Esophagus squamous epithelium (tissue), 5 donors: Measurements from ENCODE around the gene MMP24. TPM values are rescaled to one million over a fixed set of nuclear protein-coding genes. Genes with fewer than 3 reads are reported as not detected.

Experiments used
- DNase-seq: peaks from one replicate; lab custom pipeline; 2025; lab: John Stamatoyannopoulos, UW
- H3K27ac ChIP-seq, 4 donors: fragments of 200-600 bp; sonication (generic); one replicate each; pipeline ENCODE4 v1.5.1; 2016 to 2019; ENCODE audit warnings: mild to moderate bottlenecking in 1 of 4
- H3K27me3 ChIP-seq, 4 donors: fragments of 200-600 bp; sonication (generic); 1 replicate in 3 of 4; 2 replicates in 1 of 4; pipeline versions ENCODE4 v1.5.1 to v1.6.0; 2017 to 2021; ENCODE audit warnings: antibody characterized with exemption in 1 of 4
- H3K36me3 ChIP-seq, 3 donors: fragments of 200-600 bp; sonication (generic); one replicate each; pipeline ENCODE4 v1.5.1; 2016 to 2019
- H3K4me1 ChIP-seq, 3 donors: fragments of 200-600 bp; sonication (generic); one replicate each; pipeline ENCODE4 v1.5.1; 2017 to 2019
- H3K4me3 ChIP-seq, 4 donors: fragments of 200-600 bp; sonication (generic); 1 replicate in 3 of 4; 2 replicates in 1 of 4; pipeline ENCODE4 v1.5.1; 2016 to 2019; ENCODE audit warnings: mild to moderate bottlenecking in 2 of 4, moderate library complexity in 1 of 4
- H3K9me3 ChIP-seq, 3 donors: fragments of 200-600 bp; sonication (generic); one replicate each; pipeline ENCODE4 v1.5.1; 2016 to 2019
- CTCF ChIP-seq, 6 experiments: fragments of 450-650 bp in 4 of 6; fragments of 200-600 bp in 2 of 6; sonication (generic) in 2 of 6; IDR thresholded peaks; one replicate each; pipeline ENCODE4 v1.5.1; 2016 to 2019; ENCODE audit warnings: antibody characterized with exemption in 6 of 6, mild to moderate bottlenecking in 4 of 6, moderate library complexity in 4 of 6
- POLR2A ChIP-seq, 4 donors: fragments of 450-650 bp; IDR thresholded peaks; one replicate each; pipeline ENCODE4 v1.6.1; 2017; ENCODE audit warnings: antibody characterized with exemption in 4 of 4, mild to moderate bottlenecking in 4 of 4, moderate library complexity in 3 of 4
- WGBS, 2 donors: methylation state at CpG; one replicate each; pipeline ENCODE4 v1.1.5; 2018; 5-methylcytosine and 5-hydroxymethylcytosine counted together
- intact Hi-C: fragments of 100-400 bp; cut with DNase I; formaldehyde crosslinking; loops from one replicate; pipeline ENCODE4 v1.15.0; 2022
- total RNA-seq, 4 donors: library from RNA; depleted of rRNA; stranded (reverse); fragments of >200 nt; gene quantifications; one replicate each; pipeline ENCODE4 v1.1.0, GENCODE V29; 2016
- donor health status: DM: yes; HTN: yes; CAD: no.

The MMP24 gene
- total RNA-seq, 4 donors from 2014 or later: 0.06 to 0.38 (median 0.08) TPM; not detected in 1

DNA sequence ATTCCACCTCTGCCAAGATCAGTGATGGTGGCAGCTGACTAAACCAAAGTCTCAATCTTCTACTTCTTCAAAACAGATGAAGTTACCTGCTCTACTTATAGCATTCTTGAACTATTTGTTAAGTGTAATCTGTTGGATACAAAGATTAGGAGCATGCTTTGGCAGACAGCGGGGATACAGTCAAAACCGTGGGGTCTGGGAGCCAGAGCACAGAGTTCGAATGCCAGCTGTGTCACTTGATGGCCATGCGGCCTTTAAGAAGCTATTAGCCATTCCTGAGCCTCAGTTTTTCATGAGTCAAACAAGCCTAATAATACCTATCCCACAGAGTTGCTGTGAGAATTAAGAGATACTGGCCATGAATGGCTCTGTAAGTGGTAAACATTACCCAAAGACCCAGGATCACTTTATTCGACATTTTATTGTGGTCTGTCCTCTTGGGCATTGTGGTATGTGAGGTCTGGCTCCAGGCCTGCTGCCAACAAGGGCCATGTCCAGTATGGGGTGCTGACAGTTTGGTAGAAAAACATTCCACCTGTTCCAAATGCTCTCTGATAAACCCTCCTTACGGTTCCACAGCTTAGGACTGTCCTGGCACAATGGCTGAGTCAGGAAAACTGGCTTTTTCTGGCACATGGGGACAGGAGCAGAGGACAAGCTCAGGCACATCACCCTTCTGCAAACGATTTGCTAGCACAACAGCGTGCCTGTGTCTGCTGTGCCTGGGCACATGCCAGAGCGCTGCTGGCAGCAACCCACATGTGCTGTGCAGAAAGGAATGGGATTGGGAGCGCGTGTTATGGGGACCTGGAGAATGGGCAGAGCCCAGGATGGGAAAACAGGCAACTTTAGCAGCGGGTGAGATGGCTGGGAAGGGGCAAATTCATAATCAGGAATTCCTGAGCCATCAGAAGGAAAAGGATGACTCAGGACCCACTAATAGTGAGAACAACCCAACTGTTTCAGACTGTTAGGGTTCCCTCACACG is 81.5 kb downstream of the MMP24 start:
- no peaks in the 10 kb centered on the region for H3K9me3 ChIP-seq
- no peak for TF ChIP-seq POLR2A (IDR thresholded peaks at IDR 0.05)
- TF ChIP-seq CTCF (IDR thresholded peaks at IDR 0.05): no peak
- H3K4me1 ChIP-seq: peaks cover 50 to 86% (median 50%) of the 10 kb centered on the region in 3 donors
- DNase-seq: no peak
- 37 to 46% methylated on average over 12 to 13 of the region's 13 CpGs for WGBS, 2 donors
- H3K27ac ChIP-seq: peak overlapping the region; percentile 87 to 90 (median 88)
- H3K36me3 ChIP-seq: no peaks in the 10 kb centered on the region
- H3K4me3 ChIP-seq: no peak overlapping the region
- no peaks in the 10 kb centered on the region for H3K27me3 ChIP-seq
- intact Hi-C loops: no loop called here

- Histone ChIP-seq H3K9me3 (no peaks in the 10 kb centered on the region), H3K27ac (peak overlapping the region in 3 of 4 donors; percentile 48 to 61 (median 54)), H3K4me3 (no peak overlapping the region), H3K36me3 (no peaks in the 10 kb centered on the region), H3K27me3 (no peaks in the 10 kb centered on the region), H3K4me1 (peaks cover 23 to 55% (median 24%) of the 10 kb centered on the region in 3 donors)
- no peak for TF ChIP-seq CTCF (IDR thresholded peaks at IDR 0.05)
- TF ChIP-seq POLR2A (IDR thresholded peaks at IDR 0.05): no peak
- WGBS, 2 donors: 36 to 73% methylated on average over 2 of the region's 2 CpGs
- no peak for DNase-seq
- intact Hi-C loops: no loop called here
Measured at GRCh38 chr20:35311409-35311808, 84.9 kb downstream of the MMP24 start.

GRCh38 chr20:35311822-35312221 is 85.3 kb downstream of the MMP24 start:
- WGBS, 2 donors: 84 to 88% methylated on average over 5 of the region's 5 CpGs
- Histone ChIP-seq H3K27me3 (no peaks in the 10 kb centered on the region), H3K27ac (peak overlapping the region in 3 of 4 donors; percentile 35 to 61 (median 54)), H3K4me1 (peaks cover 19 to 51% (median 20%) of the 10 kb centered on the region in 3 donors), H3K36me3 (no peaks in the 10 kb centered on the region), H3K4me3 (no peak overlapping the region), H3K9me3 (no peaks in the 10 kb centered on the region)
- no peak for DNase-seq
- TF ChIP-seq CTCF (IDR thresholded peaks at IDR 0.05): no peak
- intact Hi-C loops: no loop called here

- H3K4me1 ChIP-seq: peaks cover 14 to 51% (median 15%) of the 10 kb centered on the region in 3 donors
- WGBS, 2 donors: 45 to 50% methylated on average over 1 of the region's 1 CpG
- TF ChIP-seq CTCF (IDR thresholded peaks at IDR 0.05) (no peak), POLR2A (IDR thresholded peaks at IDR 0.05) (no peak)
- H3K4me3 ChIP-seq: no peak overlapping the region
- H3K36me3 ChIP-seq: no peaks in the 10 kb centered on the region
- intact Hi-C loops: no loop called here
- no peak for DNase-seq
- H3K27ac ChIP-seq: peak overlapping the region in 3 of 4 donors; percentile 35 to 61 (median 54)
- no peaks in the 10 kb centered on the region for H3K27me3 ChIP-seq
- no peaks in the 10 kb centered on the region for H3K9me3 ChIP-seq
Measured at GRCh38 chr20:35312318-35312717, 85.8 kb downstream of the MMP24 start.
